Gastroesophageal sphincter (tissue), 3 donors: ENCODE measurements around the gene DRC7.

Experiments
- CTCF ChIP-seq, 4 experiments: fragments of 200-600 bp in 2 of 4; fragments of 450-650 bp in 2 of 4; sonication (generic) in 1 of 4; IDR thresholded peaks; one replicate each; pipeline ENCODE4 v1.5.1; 2017 to 2019; ENCODE audit warnings: antibody characterized with exemption in 4 of 4, mild to moderate bottlenecking in 2 of 4, moderate library complexity in 2 of 4
- POLR2A ChIP-seq, 2 donors: fragments of 450-650 bp; IDR thresholded peaks; one replicate each; pipeline ENCODE4 v1.6.1; 2017; ENCODE audit warnings: antibody characterized with exemption in 2 of 2, mild to moderate bottlenecking in 2 of 2, moderate library complexity in 1 of 2

DNA sequence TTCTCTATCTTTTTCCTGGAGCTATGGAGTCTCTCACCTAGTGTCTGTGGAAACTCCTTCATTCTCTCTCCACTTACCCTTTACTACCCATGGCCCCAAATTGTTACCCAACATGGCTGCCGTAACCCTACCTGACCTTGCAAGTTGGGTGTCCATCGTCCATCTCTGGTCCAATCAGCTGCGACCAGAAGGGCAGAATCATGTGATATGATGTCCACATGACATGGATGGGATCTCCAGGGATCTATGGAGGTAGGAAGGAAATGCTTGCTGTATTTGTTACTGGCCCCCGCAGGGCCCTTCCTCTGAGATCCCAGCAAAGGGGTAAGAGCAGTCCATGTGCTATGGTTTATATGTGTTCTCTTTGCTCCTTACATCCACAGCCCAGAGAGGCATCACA, 8.0 kb upstream of the DRC7 start:
- TF ChIP-seq CTCF (IDR thresholded peaks at IDR 0.05) (no peak), POLR2A (IDR thresholded peaks at IDR 0.05) (no peak)
